Measurements from ENCODE around the gene SETBP1. TPM values are rescaled to one million over a fixed set of nuclear protein-coding genes. Genes with fewer than 3 reads are reported as not detected.

The SETBP1 gene
- total RNA-seq, 4 donors from 2014 or later, result 14.5 to 34.2 (median 19.3) TPM

GRCh38 chr18:44793194-44793593 lies 112.5 kb downstream of the SETBP1 start:
- ATAC-seq (ENCODE audit: low FRiP score), result no peak
- no peak for DNase-seq (ENCODE audit: low spot score)
- TF ChIP-seq, protein P1, sequence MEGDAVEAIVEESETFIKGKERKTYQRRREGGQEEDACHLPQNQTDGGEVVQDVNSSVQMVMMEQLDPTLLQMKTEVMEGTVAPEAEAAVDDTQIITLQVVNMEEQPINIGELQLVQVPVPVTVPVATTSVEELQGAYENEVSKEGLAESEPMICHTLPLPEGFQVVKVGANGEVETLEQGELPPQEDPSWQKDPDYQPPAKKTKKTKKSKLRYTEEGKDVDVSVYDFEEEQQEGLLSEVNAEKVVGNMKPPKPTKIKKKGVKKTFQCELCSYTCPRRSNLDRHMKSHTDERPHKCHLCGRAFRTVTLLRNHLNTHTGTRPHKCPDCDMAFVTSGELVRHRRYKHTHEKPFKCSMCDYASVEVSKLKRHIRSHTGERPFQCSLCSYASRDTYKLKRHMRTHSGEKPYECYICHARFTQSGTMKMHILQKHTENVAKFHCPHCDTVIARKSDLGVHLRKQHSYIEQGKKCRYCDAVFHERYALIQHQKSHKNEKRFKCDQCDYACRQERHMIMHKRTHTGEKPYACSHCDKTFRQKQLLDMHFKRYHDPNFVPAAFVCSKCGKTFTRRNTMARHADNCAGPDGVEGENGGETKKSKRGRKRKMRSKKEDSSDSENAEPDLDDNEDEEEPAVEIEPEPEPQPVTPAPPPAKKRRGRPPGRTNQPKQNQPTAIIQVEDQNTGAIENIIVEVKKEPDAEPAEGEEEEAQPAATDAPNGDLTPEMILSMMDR (IDR thresholded peaks at IDR 0.05), result no peak

DNA sequence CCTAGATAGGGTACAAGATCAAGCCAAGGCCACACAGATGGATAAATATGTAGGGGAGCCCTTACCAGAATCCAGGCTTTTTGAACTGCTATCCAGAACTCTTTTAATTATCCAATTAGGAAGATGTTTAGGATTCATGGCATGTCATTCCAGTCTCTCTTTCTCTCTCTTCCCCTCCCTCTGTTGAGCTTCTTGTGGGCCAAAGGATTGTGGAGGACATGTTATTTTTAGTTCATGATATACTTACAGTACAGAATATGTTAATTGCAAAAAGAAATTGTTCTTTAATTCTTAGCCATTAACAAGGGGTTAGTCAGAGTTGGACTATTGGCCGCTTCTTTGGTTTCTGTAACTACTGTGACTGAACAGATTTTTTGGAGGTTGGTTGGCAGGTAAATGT lies 113.0 kb downstream of the SETBP1 start:
- TF ChIP-seq, protein P1 (IDR thresholded peaks at IDR 0.05), result no peak
- ATAC-seq (ENCODE audit: low FRiP score), result no peak
- DNase-seq (ENCODE audit: low spot score), result no peak

- TF ChIP-seq, protein P1 (IDR thresholded peaks at IDR 0.05), result no peak
- no peak for DNase-seq (ENCODE audit: low spot score)
- no peak for ATAC-seq (ENCODE audit: low FRiP score)
These were observed 114.6 kb downstream of the SETBP1 start for GRCh38 chr18:44795241-44795640.

GRCh38 chr18:44796429-44797428 lies 116.0 kb downstream of the SETBP1 start:
- TF ChIP-seq, protein P1 (IDR thresholded peaks at IDR 0.05), result no peak
- ATAC-seq (ENCODE audit: low FRiP score), result no peak
- DNase-seq (ENCODE audit: low spot score), result no peak

GRCh38 chr18:44798433-44799048 lies 117.9 kb downstream of the SETBP1 start:
- DNase-seq (ENCODE audit: low spot score) (no peak), ATAC-seq (ENCODE audit: low FRiP score) (no peak)
- TF ChIP-seq, protein P1 (IDR thresholded peaks at IDR 0.05), result no peak

GRCh38 chr18:44799382-44799906 lies 118.8 kb downstream of the SETBP1 start:
- no peak for DNase-seq (ENCODE audit: low spot score)

More at GRCh38 chr18:44799382-44799906, 118.8 kb downstream of the SETBP1 start:
- TF ChIP-seq, protein P1 (IDR thresholded peaks at IDR 0.05), result no peak
- no peak for ATAC-seq (ENCODE audit: low FRiP score)

All from omental fat pad (tissue), 4 donors.